ENCODE results near the gene PIN1. TPM values are rescaled to one million over a fixed set of nuclear protein-coding genes. Genes with fewer than 3 reads are reported as not detected.
A peak's percentile ranks its signal among the peaks of the same experiment; 100 is the strongest.

The PIN1 gene
- polyA plus RNA-seq, 1 donor from 2014 or later: 268 TPM

- TF ChIP-seq CTCF (IDR thresholded peaks at IDR 0.05; ENCODE audit: poor library complexity, severe bottlenecking) (no peak), EZH2 (IDR thresholded peaks at IDR 0.05; ENCODE audit: borderline replicate concordance, insufficient read depth, low read length, poor library complexity, severe bottlenecking) (no peak), MXI1 (conservative IDR thresholded peaks at IDR 0.05; ENCODE audit: poor library complexity, severe bottlenecking) (peak; percentile 96), TAF1 (IDR thresholded peaks at IDR 0.05; ENCODE audit: low read depth) (no peak), SMC3 (conservative IDR thresholded peaks at IDR 0.05; ENCODE audit: poor library complexity) (peak; percentile 27), RAD21 (conservative IDR thresholded peaks at IDR 0.05) (peak; percentile 24), POLR2AphosphoS5 (IDR thresholded peaks at IDR 0.05) (peak; percentile 98), REST (IDR thresholded peaks at IDR 0.05; ENCODE audit: borderline replicate concordance) (peak; percentile 54), EP300 (conservative IDR thresholded peaks at IDR 0.05; ENCODE audit: poor library complexity, severe bottlenecking) (peak; percentile 41)
- Histone ChIP-seq H3K79me2 (replicated peaks; ENCODE audit: insufficient read depth, low read length) (peaks cover 46% of the 10 kb centered on the region), H3K4me3 (ENCODE audit: low read length) (peak within 1 kb of the TSS; percentile 98), H3K9me3 (ENCODE audit: low read length) (no peaks in the 10 kb centered on the region), H3K4me2 (ENCODE audit: low read length) (peak within 1 kb of the TSS; percentile 94), H3K27ac (ENCODE audit: low read length) (peak within 1 kb of the TSS; percentile 84), H3K9me2 (ENCODE audit: insufficient read depth, low read length) (no peaks in the 10 kb centered on the region), H3K27me3 (ENCODE audit: insufficient read depth, low read depth, low read length) (no peaks in the 10 kb centered on the region), H4K20me1 (ENCODE audit: insufficient read depth) (no peaks in the 10 kb centered on the region), H3F3A (ENCODE audit: insufficient read depth, low read length, poor library complexity, severe bottlenecking) (no peaks in the 10 kb centered on the region), H3K36me3 (ENCODE audit: insufficient read depth, low read length) (no peaks in the 10 kb centered on the region), H3K9ac (ENCODE audit: low read length) (peak within 1 kb of the TSS; percentile 90), H2AFZ (ENCODE audit: low read depth, low read length) (peak within 1 kb of the TSS; percentile 82)
Measured at GRCh38 chr19:9827289-9828238, 7.6 kb upstream of the PIN1 start, which contains the start of gene UBL5. Gene UBL5 (plus strand): TSS chr19:9827918. CDS start chr19:9828338, 420 bp downstream.

DNA sequence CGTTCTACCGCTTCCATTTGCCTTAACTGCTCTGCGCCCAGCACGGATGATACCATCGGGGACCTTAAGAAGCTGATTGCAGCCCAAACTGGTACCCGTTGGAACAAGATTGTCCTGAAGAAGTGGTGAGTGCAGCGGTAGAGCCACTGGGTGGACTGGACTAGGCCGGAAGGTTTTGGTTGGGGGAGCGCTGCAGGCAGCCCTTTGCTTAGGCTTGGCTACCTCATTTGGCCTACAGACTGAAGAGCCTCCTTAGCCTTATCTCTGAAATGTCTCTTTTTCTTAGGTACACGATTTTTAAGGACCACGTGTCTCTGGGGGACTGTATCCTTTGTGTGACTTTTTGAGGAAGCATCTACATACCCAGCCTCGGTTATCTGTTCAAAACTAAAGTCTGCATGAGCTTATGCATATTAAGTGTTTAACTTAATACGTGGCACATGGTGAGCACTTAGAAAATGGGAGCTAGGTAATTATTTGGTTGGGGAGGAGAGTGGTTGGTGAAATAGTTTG, 6.5 kb upstream of the PIN1 start:
- Histone ChIP-seq H3K4me3 (ENCODE audit: low read length) (peak overlapping the region; percentile 98), H2AFZ (ENCODE audit: low read depth, low read length) (no peak overlapping the region), H3K9ac (ENCODE audit: low read length) (peak overlapping the region; percentile 90), H3K4me2 (ENCODE audit: low read length) (peak overlapping the region; percentile 94), H3K9me3 (ENCODE audit: low read length) (no peaks in the 10 kb centered on the region), H3K36me3 (ENCODE audit: insufficient read depth, low read length) (no peaks in the 10 kb centered on the region), H3F3A (ENCODE audit: insufficient read depth, low read length, poor library complexity, severe bottlenecking) (no peaks in the 10 kb centered on the region), H3K27me3 (ENCODE audit: insufficient read depth, low read depth, low read length) (no peaks in the 10 kb centered on the region), H3K79me2 (replicated peaks; ENCODE audit: insufficient read depth, low read length) (peaks cover 48% of the 10 kb centered on the region), H3K9me2 (ENCODE audit: insufficient read depth, low read length) (no peaks in the 10 kb centered on the region), H4K20me1 (ENCODE audit: insufficient read depth) (no peaks in the 10 kb centered on the region), H3K27ac (ENCODE audit: low read length) (peak overlapping the region; percentile 84)
- TF ChIP-seq POLR2AphosphoS5 (IDR thresholded peaks at IDR 0.05) (no peak), EZH2 (IDR thresholded peaks at IDR 0.05; ENCODE audit: borderline replicate concordance, insufficient read depth, low read length, poor library complexity, severe bottlenecking) (no peak), REST (IDR thresholded peaks at IDR 0.05; ENCODE audit: borderline replicate concordance) (no peak), RAD21 (conservative IDR thresholded peaks at IDR 0.05) (no peak), TAF1 (IDR thresholded peaks at IDR 0.05; ENCODE audit: low read depth) (no peak), SMC3 (conservative IDR thresholded peaks at IDR 0.05; ENCODE audit: poor library complexity) (no peak), EP300 (conservative IDR thresholded peaks at IDR 0.05; ENCODE audit: poor library complexity, severe bottlenecking) (no peak), CTCF (IDR thresholded peaks at IDR 0.05; ENCODE audit: poor library complexity, severe bottlenecking) (no peak), MXI1 (conservative IDR thresholded peaks at IDR 0.05; ENCODE audit: poor library complexity, severe bottlenecking) (no peak)
